Measurements from ENCODE around the gene PPP1R8.
"Not testable (repeated sequence)": the region's sequence is repeated elsewhere in the genome, so short reads cannot be mapped to it uniquely, and the experiment has no call there.

PPP1R8 gene

DNA sequence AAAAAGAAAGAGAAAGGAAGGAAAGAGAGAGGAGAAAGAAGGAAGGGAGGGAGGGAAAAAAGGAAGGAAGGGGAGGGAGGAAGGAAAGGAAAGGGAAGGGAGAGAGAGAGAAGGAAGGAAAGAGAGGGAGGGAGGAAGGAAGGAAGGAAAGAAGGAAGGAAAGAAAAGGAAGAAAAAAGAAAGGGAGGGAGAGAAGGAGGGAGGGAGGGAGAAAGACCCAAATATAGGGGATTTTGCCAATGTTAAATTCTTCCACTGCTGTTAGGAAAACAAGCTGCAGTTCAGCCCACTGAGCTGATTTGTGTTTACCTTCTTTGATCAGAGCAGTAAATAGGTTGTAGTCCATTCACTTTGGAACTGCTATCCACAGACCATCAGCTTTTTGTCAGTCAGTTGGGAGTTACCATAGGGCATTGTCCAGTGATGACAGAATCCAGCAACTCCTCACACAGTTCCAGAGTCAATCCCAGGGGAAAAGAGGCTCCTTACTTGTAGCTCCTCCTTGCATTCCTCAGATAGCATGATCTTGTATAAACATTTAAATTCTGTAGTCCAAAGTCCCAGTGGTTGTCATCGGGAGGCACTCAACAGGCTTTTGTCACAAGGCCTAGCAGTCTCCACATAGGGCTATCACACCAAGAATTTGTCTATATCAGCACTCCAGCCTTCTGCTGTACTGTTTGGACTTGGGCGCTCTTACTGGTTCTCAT lies 13.5 kb upstream of the PPP1R8 start:
- DNase-seq (ENCODE audit: low spot score): no peak
- TF ChIP-seq, protein P1, sequence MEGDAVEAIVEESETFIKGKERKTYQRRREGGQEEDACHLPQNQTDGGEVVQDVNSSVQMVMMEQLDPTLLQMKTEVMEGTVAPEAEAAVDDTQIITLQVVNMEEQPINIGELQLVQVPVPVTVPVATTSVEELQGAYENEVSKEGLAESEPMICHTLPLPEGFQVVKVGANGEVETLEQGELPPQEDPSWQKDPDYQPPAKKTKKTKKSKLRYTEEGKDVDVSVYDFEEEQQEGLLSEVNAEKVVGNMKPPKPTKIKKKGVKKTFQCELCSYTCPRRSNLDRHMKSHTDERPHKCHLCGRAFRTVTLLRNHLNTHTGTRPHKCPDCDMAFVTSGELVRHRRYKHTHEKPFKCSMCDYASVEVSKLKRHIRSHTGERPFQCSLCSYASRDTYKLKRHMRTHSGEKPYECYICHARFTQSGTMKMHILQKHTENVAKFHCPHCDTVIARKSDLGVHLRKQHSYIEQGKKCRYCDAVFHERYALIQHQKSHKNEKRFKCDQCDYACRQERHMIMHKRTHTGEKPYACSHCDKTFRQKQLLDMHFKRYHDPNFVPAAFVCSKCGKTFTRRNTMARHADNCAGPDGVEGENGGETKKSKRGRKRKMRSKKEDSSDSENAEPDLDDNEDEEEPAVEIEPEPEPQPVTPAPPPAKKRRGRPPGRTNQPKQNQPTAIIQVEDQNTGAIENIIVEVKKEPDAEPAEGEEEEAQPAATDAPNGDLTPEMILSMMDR (IDR thresholded peaks at IDR 0.05; ENCODE audit: extremely low read depth, missing control alignments): no peak

DNA sequence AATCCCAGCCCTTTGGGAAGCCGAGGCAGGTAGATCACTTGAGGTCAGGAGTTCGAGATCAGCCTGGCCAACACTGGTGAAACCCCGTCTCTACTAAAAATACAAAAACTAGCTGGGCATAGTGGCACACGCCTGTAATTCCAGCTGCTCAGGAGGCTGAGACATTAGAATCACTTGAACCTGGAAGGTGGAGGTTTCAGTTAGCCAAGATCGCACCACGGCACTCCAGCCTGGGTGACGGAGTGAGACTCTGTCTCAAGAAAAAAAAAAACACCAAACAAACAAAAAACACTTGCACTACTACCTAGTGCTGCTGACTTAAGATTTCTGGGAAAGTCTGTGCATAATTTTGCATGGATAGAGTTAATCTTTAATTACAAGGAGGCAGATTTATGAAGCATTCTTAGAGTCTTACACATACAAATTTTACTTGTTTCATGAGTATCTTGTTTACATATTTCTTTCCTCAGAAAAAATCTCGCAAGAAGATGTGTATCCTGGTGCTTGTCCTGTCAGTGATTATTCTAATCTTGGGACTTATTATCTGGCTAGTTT lies 8.7 kb upstream of the PPP1R8 start:
- DNase-seq (ENCODE audit: low spot score): no peak
- TF ChIP-seq, protein P1 (IDR thresholded peaks at IDR 0.05; ENCODE audit: extremely low read depth, missing control alignments): no peak

DNA sequence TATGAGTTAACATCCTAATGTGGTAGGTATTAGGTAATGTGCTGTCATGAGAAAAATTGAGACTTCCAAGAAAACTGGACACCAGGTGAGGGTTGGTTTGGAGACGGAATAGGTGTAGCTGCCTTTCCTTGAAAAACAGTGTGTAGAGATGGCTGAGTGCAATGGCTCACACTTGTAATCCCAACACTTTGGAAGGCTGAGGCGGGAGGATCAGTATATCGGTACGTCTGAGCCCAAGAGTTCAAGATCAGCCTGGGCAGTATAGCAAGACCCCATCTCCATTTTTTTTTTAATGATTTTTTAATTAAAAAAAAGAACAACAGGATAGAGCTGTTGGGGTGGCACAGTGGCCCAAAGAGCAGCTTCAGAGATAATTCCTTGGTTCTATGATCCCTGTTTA lies 6.8 kb upstream of the PPP1R8 start:
- TF ChIP-seq, protein P1 (IDR thresholded peaks at IDR 0.05; ENCODE audit: extremely low read depth, missing control alignments): no peak
- no peak for DNase-seq (ENCODE audit: low spot score)

DNA sequence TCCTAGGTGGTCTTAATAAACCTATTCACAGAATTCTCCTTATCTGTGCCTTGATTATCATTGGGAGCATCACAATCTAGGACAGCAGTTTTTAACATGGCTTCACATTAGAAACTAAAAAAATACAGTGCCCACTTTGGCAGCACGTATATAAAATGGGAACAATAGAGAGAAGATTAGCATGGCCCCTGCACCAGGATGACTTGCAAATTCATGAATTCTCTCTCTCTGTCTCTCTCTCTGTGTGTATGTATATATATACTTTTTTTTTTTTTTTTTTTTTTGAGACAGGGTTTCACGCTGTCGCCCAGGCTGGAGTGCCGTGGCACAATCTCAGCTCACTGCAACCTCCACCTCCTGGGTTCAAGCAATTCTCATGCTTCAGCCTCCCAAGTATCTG lies 6.2 kb upstream of the PPP1R8 start:
- no peak for DNase-seq (ENCODE audit: low spot score)
- TF ChIP-seq, protein P1 (IDR thresholded peaks at IDR 0.05; ENCODE audit: extremely low read depth, missing control alignments): no peak

DNA sequence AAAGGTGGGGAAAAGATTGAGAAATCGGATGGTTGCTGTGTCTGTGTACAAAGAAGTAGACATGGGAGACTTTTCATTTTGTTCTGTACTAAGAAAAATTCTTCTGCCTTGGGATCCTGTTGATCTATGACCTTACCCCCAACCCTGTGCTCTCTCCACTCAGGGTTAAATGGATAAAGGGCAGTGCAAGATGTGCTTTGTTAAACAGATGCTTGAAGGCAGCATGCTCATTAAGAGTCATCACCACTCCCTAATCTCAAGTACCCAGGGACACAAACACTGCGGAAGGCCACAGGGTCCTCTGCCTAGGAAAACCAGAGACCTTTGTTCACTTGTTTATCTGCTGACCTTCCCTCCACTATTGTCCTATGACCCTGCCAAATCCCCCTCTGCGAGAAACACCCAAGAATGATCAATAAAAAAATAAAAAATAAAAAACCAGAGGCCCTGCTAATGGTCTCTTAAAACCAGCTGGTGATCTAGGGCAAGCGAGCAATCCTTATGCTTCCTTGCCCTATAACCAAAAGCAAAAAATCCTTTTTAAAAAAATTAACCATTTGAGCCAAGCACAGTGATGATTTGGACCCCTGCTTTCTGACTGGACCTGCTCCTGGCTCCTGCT lies 1.1 kb upstream of the PPP1R8 start:
- not testable (repeated sequence) for DNase-seq (ENCODE audit: low spot score)

DNA sequence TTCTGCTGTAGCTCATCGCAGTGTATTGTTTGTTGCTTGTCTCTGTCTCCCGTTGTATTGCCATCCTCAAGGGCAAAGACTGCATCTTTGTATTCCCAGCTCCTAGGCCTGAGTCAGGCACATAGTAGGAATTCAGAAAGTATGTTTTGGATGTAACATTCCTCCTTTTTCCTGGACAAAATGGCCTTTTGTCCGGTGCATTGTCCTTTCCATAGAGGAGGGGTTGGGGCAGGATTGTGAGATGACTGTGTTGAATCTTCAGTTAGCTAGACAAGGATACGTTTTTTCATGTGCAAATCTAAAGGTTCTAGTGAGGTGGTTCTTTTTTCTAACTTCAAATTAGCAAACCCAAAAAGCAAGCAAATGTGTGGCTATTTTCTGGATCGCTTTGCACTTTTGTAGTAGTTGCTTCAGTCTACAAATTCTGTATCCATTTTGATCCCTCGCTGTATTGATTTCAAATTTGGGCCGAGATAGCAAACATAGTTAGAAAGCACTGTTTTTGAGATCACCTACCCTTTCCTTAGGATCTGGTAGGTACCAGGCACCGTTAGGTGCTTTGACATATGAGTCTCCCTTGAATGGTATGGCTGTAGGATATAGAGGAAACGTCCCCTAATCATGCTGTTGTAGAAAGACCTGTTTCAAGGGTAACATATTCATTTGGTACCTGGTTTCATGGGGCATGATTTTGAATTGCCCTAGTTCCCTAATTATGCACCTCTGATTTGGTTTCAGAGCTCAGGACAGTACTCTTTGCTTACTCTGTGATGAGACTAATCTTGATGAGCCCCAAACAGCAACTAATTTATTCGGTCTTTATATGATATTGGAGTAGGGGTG lies 1.2 kb downstream of the PPP1R8 start:
- DNase-seq (ENCODE audit: low spot score): no peak
- TF ChIP-seq, protein P1 (IDR thresholded peaks at IDR 0.05; ENCODE audit: extremely low read depth, missing control alignments): no peak

DNA sequence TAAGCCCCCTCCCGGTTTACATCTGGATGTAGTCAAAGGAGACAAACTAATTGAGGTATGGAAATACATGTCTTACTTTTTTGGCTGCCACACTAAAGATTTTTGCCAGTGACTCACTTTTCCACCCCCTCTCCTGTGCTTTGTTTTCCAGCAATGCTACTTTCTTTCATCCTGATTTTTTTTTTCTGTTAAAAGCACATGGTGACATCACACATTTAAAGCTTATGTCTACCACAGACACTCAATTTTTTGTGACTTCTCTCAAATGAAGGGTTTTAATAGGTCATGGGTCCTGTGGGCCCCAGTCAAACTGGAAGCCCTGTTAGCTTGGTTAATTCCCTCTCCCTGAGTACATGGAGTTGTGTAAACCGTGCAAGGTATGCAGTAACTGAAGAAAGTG lies 2.2 kb downstream of the PPP1R8 start:
- TF ChIP-seq, protein P1 (IDR thresholded peaks at IDR 0.05; ENCODE audit: extremely low read depth, missing control alignments): no peak
- no peak for DNase-seq (ENCODE audit: low spot score)
